Measurements from ENCODE around the gene IGFL1.
"Not testable (repeated sequence)": the region's sequence is repeated elsewhere in the genome, so short reads cannot be mapped to it uniquely, and the experiment has no call there.

IGFL1 gene

DNA sequence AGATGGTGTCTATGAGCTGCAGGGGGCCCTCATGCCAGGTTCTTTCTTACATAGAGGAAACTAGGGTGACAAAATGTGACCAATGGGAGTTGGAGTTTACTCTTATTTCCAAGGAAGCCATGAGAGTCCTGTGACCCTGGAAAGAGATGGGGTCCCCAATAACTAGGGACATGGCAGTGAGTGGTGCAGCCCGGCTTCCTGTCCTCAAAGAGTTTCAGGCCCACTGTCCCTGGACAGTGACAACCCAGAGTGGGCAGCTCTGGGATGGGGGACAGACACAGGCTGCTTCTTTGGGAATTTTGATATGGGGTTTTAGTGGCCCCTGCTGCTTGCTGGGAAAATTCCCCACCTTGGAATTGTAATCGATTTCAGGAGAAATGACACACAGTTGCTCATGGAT is 8.4 kb upstream of the IGFL1 start:
- no peak overlapping the region for H3K4me3 ChIP-seq (ENCODE audit: low read depth, low read length)
- no peak for DNase-seq (ENCODE audit: low read depth)

DNA sequence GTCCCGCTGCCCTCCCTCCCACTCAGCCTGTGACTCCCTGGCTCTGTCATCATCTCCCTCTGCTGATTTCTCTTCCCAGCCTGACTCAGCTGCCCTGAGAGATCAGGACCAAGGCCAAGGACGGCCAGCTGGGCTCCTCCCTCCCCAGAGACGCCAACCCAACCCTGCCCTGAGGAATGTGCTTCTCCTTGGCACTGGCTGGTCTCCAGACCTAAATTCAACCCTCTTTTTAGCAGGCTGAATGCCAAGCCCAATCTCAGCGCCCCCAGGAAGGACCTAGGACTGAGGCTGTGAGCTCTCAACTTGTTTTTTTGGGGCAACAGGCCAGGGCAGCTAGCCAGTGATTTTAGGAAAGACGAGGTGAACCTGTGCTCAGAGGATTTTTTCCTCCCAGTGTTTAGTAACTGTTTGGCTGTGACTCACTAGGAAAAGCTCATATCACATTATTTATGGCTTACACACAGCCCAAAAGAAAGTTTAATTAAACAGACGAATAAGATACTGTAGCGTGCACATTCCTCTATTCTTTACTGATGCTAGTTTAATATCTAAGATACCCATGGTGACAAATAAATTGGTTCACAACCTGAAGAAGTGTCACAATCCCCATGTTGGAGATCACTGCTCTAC is 7.4 kb upstream of the IGFL1 start:
- no peak overlapping the region for H3K4me3 ChIP-seq (ENCODE audit: low read depth, low read length)
- DNase-seq (ENCODE audit: low read depth): no peak

DNA sequence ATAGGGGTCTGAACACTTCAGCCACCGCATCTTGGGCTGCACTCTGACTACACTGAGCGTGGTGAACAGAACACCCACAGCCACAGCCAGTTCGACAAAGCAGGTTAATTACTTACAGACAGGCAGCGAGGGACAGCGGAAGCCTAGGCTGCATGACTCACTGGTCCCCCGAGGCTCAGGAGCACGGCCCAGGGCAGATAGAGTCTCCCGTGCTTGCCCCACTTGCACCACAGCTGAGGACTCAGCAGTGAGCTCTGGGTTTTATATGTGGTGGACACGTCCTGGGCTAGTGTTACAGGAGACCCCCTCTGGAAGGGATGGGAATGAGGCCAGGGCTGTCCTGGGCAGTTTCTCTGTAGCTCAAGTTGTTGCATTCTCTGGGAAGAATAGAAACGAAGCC is 5.8 kb upstream of the IGFL1 start:
- DNase-seq (ENCODE audit: low read depth); H3K4me3 ChIP-seq (ENCODE audit: low read depth, low read length): not testable (repeated sequence)

DNA sequence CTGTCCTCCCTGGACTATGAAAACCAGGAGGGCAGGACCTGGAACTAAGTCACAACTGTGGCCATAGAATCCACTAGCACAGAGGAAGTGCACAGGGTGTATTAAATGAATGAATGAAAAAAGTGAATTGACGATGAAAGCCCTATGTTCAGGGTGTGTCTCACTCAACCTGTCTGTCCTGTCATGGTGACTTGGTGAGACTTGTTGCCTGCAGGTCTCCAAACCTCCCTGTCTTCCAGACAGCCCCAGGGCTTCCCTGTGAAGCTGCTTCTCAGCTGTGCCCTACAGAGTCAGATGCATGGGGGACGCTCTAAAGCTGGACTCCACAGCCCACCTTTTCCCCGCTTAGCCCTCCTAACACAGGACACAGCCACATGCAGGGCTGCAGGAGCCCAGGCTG is 4.8 kb upstream of the IGFL1 start:
- H3K4me3 ChIP-seq (ENCODE audit: low read depth, low read length): no peak overlapping the region
- DNase-seq (ENCODE audit: low read depth): no peak

DNA sequence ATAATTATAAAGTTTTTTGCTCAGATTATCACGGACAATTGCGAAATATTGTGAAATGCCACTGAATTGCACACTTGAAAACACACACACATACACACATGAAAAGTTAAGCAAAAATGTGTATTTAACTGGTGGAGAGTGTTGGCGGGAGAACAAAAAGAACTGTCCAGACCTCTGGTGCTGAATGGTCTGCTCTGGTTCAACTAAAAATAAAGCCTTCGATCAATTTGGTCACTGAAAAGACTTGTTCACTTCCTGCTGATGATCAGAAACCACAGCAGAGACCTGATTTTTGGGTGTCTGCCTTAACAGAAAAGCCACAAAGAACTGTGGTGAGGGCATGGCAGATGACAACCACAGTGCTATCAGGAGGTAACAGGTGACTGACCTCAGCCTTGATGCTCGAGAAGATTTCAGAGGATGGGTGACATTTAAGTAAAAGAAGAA is 4.0 kb upstream of the IGFL1 start:
- no peak overlapping the region for H3K4me3 ChIP-seq (ENCODE audit: low read depth, low read length)
- no peak for DNase-seq (ENCODE audit: low read depth)

DNA sequence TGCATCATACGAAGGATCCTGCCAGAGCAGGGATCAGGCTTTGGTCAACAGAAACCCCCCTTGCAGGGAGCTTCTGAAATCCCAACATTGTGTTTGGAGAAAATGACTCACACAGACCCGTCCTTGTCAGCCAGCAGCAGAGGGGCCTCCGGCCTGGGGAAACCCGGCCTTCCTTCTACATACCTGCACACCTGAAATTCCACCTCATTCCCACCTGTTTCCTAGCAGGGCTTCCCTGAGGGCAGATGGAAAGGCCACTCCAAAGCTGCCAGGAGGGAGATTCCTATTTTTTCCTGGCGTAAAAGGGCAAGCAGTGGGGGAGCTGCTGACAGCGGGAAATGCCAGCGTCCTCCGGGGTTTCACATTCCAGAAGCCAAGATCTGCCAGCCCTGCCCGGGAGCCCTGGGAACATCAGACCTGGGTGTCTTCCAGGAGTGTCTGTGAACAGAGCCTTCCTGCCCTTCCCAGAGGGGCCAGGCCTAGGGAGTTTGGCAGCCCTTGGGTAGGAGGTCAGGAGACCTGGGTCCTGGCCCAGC is 3.0 kb upstream of the IGFL1 start:
- no peak for DNase-seq (ENCODE audit: low read depth)
- H3K4me3 ChIP-seq (ENCODE audit: low read depth, low read length): no peak overlapping the region

DNA sequence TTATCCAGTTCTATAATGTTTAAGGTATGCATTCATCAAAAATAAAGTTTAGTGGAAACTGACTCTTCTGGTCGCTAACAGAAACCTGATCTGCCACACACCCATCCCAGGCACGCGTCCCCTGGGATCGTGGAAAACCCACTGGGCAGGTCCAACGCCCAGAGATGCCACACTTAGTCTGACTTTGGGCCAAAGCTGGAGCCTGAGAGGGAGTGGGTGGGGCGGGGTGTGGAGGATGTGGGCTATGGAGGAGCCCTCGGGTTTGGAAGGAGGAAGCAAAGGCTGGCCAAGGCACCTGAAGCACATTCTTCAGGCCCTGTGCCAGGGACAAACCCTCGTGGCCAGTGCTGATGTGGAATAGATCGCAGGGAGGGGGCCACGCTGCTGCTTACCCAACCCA is 2.5 kb downstream of the IGFL1 start:
- DNase-seq (ENCODE audit: low read depth): no peak
- no peak overlapping the region for H3K4me3 ChIP-seq (ENCODE audit: low read depth, low read length)

DNA sequence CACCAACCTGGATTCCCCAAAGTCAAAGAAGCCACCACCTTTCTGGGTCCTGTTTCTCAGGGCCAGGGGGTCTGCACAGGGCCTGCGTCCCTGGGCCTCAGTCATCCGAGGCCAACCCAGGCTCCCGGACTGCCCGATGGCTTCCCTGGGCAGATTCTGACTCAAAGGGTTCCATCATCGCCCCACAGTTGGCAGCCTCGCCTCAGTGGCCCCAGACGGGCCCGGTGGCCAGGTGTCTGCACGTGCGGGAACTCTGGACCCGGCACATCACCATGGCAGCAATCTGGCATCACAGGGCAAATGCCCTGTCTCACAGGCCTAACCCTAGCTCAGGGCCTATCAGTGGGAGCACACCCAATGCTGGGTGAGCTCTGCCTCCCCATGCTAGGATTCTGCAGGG is 2.9 kb downstream of the IGFL1 start:
- no peak overlapping the region for H3K4me3 ChIP-seq (ENCODE audit: low read depth, low read length)
- DNase-seq (ENCODE audit: low read depth): no peak

DNA sequence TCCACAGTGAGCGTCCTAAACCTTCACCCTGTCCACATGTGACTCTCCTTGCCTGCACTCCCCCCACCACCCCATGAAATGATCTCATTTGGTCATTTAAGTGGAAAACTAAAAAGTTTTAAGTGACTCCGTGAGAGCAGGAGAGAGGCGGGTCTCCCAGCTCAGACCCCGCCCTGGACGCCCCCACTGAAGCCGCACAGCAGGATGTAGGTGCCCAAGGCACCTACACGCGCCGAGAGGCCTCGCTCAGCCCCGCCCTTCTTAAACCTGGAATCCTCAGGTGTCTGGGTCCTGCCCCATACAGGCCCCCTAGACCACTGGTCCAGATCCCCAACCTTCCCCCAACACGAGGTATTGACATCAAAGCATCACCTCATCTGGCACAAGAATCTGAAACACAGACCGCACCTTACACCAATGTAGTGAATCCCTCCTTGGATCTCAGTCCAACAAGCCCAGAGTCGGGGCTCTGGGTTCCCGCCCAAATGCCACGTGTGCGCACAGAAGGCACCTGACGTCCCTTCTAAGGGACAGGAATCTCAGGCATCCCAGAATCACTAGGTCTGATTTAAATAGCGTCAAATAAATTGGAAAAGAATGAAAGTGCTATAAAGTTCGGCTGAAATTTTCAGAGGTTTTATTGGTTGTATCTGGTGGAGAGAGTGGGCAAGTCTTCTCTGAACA is 3.5 kb downstream of the IGFL1 start:
- no peak for DNase-seq (ENCODE audit: low read depth)
- no peak overlapping the region for H3K4me3 ChIP-seq (ENCODE audit: low read depth, low read length)

DNA sequence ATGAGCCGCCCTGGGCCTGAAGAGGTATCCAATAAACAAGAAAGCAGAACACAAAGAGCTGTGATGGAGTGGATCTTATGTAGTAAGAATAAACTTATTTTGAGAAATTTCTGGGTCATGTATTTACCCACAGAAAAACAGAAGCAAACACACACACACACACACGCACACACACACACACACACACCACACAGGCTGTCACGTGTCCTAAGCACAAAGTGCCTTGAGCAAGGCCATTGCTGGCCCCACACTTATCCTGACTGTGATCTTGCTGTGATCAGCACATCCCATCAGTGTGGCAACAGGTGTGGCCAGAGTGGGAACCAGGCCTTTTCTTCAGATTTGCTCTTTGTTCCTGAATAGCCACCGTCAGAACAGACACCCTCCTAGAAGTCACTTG is 4.3 kb downstream of the IGFL1 start:
- DNase-seq (ENCODE audit: low read depth); H3K4me3 ChIP-seq (ENCODE audit: low read depth, low read length): not testable (repeated sequence)

DNA sequence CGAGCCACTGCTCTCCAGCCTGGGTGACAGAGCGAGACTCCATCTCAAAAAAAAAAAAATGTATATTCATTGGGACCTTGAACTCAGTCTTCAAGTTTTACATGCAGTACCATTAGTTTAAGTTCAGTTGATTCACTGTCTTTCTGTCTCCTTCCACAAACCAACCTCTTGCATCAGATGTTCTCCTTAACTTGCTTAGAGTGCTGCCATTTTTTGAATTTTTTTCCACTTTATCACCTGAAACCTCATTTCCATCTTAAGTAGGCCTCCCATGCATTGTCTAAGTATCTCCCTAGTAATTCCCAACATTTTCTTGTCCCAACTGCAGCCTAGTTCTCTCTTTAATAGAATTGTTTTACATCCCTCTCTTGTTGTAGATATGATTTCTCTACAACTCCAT is 8.6 kb downstream of the IGFL1 start:
- not testable (repeated sequence) for H3K4me3 ChIP-seq (ENCODE audit: low read depth, low read length); DNase-seq (ENCODE audit: low read depth)

DNA sequence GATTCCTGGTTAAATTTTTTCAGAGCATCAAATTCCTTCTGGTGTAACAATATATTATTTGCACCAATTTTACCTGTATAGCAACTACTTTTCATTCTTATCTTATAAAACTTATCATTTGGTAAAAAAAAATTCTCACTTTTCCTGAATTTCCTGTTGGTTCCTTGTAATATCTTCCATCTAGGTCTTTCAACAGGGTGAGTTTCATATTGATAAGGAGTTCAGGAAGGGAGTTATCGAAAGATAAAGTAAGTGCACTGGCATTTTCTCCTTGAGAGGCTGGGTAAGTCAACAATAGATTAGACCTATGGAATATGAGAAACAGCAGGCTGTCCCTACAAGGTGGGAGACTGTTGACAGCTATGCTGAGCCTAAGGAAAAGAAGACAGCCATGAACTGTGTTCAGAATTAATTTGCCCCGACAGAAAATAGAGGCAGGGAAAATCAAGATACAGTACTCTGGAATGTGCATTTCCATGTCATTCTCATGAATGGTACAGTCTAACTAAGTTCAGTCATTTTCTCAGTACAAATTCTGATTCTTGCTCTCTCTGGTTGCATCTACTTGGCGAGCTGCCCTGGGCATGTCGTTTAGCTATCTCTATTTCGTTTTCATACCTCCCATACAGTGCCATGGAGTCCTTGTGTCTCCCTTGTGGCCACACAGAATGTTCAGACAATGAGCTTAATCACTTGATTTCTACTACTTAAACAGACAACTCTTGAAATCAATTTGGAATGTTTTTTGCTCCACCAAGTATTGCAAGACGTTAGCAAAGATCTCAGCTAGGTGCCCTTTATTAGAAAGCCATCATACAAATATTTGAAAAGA is 9.9 kb downstream of the IGFL1 start:
- no peak overlapping the region for H3K4me3 ChIP-seq (ENCODE audit: low read depth, low read length)
- DNase-seq (ENCODE audit: low read depth): no peak

DNA sequence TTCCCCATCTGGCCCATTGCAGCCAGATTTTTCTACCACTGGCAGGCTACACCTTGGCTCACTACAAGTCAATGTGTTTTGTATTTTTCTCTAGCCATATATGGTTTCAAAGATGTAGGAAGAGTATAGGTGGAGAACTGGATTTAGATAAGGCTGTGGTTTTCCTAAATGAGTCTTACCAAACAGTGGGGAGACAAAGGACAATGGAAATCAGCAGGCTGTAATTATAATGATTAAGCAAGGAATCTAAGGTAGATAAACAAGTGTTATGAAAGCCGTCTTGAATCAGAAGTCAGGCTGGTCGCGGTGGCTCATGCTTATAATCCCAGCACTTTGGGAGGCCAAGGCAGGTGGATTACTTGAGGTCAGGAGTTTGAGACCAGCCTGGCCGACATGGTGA is 11.2 kb downstream of the IGFL1 start:
- no peak overlapping the region for H3K4me3 ChIP-seq (ENCODE audit: low read depth, low read length)
- DNase-seq (ENCODE audit: low read depth): no peak

DNA sequence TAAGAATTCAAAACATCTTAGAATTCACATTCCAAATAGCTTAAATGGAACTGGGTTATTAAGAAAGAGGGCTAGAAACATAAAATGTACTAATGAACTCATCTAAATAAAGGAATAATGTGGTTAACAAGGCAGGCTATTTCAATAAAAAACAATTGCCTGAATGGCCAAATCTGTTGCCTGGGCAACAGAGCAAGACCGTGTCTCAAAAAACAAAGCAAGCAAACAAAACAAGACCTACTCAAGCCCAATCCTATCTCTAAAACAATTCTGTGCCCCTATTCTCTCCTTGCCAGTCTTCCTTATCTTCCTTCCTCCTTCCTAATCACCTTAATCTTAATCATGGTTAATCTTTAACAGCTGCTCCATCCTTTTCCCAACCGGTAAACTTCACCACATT is 12.1 kb downstream of the IGFL1 start:
- no peak for DNase-seq (ENCODE audit: low read depth)
- H3K4me3 ChIP-seq (ENCODE audit: low read depth, low read length): no peak overlapping the region

DNA sequence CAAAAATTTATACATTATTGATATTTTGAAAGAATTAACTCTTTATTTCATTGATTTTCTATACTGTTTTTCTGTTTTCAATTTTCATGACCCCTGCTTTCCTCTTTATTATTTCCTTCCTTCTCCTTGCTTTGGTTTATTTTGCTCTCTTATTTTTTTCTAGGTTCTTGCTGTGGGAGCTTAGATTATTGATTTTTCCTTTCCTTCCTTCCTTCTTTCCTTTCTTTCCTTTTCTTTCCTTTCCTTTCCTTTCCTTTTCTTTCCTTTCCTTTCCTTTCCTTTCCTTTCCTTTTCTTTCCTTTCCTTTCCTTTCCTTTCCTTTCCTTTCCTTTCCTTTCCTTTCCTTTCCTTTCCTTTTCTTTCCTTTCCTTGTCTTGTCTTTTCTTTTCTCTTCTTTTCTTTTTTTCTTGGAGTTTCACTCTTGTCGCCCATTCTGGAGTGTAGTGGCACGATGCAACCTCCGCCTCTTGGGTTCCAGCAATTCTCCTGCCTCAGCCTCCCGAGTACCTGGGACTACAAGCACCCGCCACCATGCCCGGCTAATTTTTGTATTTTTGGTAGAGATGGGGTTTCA is 13.6 kb downstream of the IGFL1 start:
- not testable (repeated sequence) for H3K4me3 ChIP-seq (ENCODE audit: low read depth, low read length); DNase-seq (ENCODE audit: low read depth)

DNA sequence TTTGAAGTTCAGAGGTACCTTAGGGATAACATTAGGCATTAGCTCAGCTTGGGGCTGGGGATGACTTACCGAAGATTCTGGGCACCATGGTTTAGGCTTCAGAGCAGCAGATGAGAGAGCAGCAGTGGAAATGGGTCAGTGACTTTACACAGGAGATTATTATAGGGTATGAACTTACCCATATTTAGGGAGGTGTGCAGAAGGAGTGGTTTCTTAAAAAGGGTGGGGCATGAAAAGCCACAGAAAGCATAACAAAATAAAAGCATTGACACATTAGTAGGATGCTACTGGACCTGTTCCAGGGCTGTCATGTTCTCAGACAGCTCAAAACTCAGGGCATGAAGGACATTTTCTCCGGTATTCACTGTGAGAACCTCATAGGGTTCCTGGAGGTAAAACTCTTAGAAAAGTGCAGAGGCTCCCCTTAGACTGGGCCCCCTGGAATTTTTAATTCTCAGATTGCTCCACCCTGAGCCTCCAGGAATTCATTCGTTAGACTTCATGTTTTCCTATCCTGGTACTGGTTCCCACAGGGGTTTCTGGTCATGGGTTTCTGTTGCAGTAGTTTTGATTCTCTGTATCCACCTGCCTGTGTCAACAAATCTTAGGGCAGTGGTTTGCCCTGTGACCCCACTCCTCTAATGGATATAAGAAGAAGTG is 20.7 kb downstream of the IGFL1 start:
- DNase-seq (ENCODE audit: low read depth): no peak

DNA sequence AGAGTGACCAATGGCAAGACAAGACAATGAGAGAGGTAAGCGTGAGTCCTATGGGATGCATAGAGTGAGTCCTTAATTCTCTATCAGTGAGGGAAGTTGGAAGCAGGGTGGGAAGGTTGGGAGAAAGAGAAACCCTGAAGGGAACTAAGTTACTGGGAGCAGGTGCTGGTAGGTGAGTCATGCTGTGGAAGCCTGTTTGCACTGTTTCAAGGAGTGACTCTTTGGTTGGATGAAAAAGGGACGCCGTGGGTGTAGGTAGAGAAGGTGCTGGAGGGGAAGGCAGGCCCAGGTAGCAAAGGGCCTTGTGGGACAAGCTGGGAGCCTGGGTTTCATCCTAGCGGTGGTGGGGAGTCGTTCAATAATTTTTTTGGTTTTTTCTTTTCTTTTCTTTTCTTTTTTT is 21.9 kb downstream of the IGFL1 start:
- H3K4me3 ChIP-seq (ENCODE audit: low read depth, low read length): no peak overlapping the region
- DNase-seq (ENCODE audit: low read depth): no peak

More for the DNA sequence above, 20.7 kb downstream of the IGFL1 start:
- no peak overlapping the region for H3K4me3 ChIP-seq (ENCODE audit: low read depth, low read length)

DNA sequence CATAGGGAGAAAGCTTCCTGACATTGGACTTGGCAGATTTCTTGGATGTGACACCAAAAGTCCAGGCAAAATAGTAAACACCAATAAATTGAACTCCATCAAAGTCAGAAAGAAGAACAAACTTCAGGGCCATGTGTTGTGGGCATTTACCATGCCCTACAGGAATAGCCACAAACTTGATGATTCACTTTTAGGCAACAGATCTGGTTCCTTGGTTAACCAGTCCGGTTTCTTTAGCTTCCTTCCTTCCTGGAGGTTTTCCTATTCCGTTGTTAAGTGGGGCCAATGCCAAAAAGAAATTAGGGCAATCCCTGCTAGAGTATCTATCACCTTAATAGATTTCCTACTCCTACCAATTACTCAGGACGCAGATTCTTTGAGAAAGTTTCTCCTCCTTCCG is 25.2 kb downstream of the IGFL1 start:
- DNase-seq (ENCODE audit: low read depth): no peak
- H3K4me3 ChIP-seq (ENCODE audit: low read depth, low read length): no peak overlapping the region

DNA sequence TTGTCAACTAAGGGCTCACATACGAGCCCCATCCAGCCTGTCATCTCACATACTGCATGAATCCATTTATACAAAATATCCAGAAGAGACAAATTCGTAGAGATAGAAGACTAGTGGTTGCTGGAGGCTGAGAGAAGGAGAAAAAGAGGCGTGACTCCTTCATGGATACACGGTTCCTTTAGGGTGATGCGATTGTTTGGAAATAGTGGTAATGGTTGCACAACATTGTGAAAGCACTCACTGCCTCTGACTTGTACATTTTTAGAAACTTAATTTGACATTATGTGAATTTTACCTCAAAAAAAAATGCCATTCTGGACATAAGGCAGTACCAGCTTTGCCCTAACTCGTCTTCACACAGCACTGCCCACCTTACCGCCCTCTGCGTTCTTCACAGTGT is 27.3 kb downstream of the IGFL1 start:
- H3K4me3 ChIP-seq (ENCODE audit: low read depth, low read length): no peak overlapping the region
- no peak for DNase-seq (ENCODE audit: low read depth)
